Neural progenitor cell (in vitro differentiated cells): ENCODE data around the gene ITPR1. TPM values are rescaled to one million over a fixed set of nuclear protein-coding genes. Genes with fewer than 3 reads are reported as not detected.
A peak's percentile ranks its signal among the peaks of the same experiment; 100 is the strongest.

ENCODE experiments used
- DNase-seq: peaks from one replicate; pipeline ENCODE4 v3.0.0-alpha.2; 2016; ENCODE audit warnings: low spot score
- H2AFZ ChIP-seq: fragments of 200-600 bp; sonication (generic); replicated peaks from 2 replicates; pipeline ENCODE4 v1.6.1; 2016; ENCODE audit warnings: antibody characterized with exemption
- H3F3A ChIP-seq: fragments of 200-600 bp; sonication (generic); 2 replicates; pipeline ENCODE4 v1.6.1; 2016; ENCODE audit warnings: antibody characterized with exemption, low read depth
- H3K27ac ChIP-seq: fragments of 200-600 bp; sonication (generic); 2 replicates; pipeline ENCODE4 v1.5.1; 2016; ENCODE audit warnings: mild to moderate bottlenecking
- H3K27me3 ChIP-seq: fragments of 200-600 bp; sonication (generic); 2 replicates; pipeline ENCODE4 v1.6.1; 2016; ENCODE audit warnings: mild to moderate bottlenecking, moderate library complexity
- H3K36me3 ChIP-seq: fragments of 200-600 bp; sonication (generic); 2 replicates; pipeline ENCODE4 v1.5.1; 2016
- H3K4me1 ChIP-seq: fragments of 200-600 bp; sonication (generic); 2 replicates; pipeline ENCODE4 v1.6.1; 2016; ENCODE audit warnings: mixed run types
- H3K4me2 ChIP-seq: fragments of 200-600 bp; sonication (generic); 2 replicates; pipeline ENCODE4 v1.6.1; 2016
- H3K4me3 ChIP-seq: fragments of 200-600 bp; sonication (generic); 2 replicates; pipeline ENCODE4 v1.5.1; 2016
- H3K79me2 ChIP-seq: fragments of 200-600 bp; sonication (generic); 2 replicates; pipeline ENCODE4 v1.6.1; 2016; ENCODE audit warnings: low read depth
- H3K9ac ChIP-seq: fragments of 200-600 bp; sonication (generic); 2 replicates; pipeline ENCODE4 v1.6.1; 2016
- H3K9me3 ChIP-seq: fragments of 200-600 bp; sonication (generic); 2 replicates; pipeline ENCODE4 v1.5.1; 2016; ENCODE audit warnings: low read depth
- H4K20me1 ChIP-seq: fragments of 200-600 bp; sonication (generic); 2 replicates; pipeline ENCODE4 v1.6.1; 2016; ENCODE audit warnings: low read depth
- H3K27ac Mint-ChIP-seq: 3 replicates; pipeline ENCODE4 v1.8.0; 2021; ENCODE audit warnings: mixed read lengths
- H3K27me3 Mint-ChIP-seq: 2 replicates; pipeline ENCODE4 v1.8.0; 2022; ENCODE audit warnings: low read depth, mild to moderate bottlenecking, inconsistent platforms, moderate library complexity, mixed read lengths; ENCODE audit not compliant: insufficient read depth
- H3K36me3 Mint-ChIP-seq: 3 replicates; pipeline ENCODE4 v1.8.0; 2021; ENCODE audit warnings: mixed read lengths
- H3K4me1 Mint-ChIP-seq: 3 replicates; pipeline ENCODE4 v1.8.0; 2021; ENCODE audit warnings: mixed read lengths
- H3K4me3 Mint-ChIP-seq: 3 replicates; pipeline ENCODE4 v1.8.0; 2021; ENCODE audit warnings: mild to moderate bottlenecking, moderate library complexity, mixed read lengths
- H3K9me3 Mint-ChIP-seq: 3 replicates; pipeline ENCODE4 v1.8.0; 2020; ENCODE audit warnings: mixed read lengths
- CTCF ChIP-seq: fragments of 200-600 bp; sonication (generic); IDR thresholded peaks from 2 replicates; pipeline ENCODE4 v1.5.1; 2017; ENCODE audit warnings: antibody characterized with exemption, mild to moderate bottlenecking
- EZH2 ChIP-seq: fragments of 200-600 bp; sonication (generic); IDR thresholded peaks from 2 replicates; pipeline ENCODE4 v1.6.1; 2017; ENCODE audit warnings: antibody characterized with exemption, mild to moderate bottlenecking, moderate library complexity
- EZH2phosphoT487 ChIP-seq: fragments of 200-600 bp; sonication (generic); IDR thresholded peaks from 2 replicates; pipeline ENCODE4 v1.6.1; 2017; ENCODE audit warnings: antibody characterized with exemption
- total RNA-seq: library from RNA; depleted of rRNA; stranded (reverse); fragments of >200 nt; gene quantifications from 2 replicates; pipeline ENCODE4 v1.2.3, GENCODE V29; 2015; ENCODE audit warnings: low replicate concordance

ITPR1 gene
- total RNA-seq, 1 donor from 2014 or later: 5.0 TPM

- TF ChIP-seq CTCF (no peak), EZH2 (no peak), EZH2phosphoT487 (no peak)
- Mint-ChIP-seq H3K4me1 (peaks cover 14% of the 10 kb centered on the region), H3K36me3 (no peaks in the 10 kb centered on the region), H3K27me3 (no peaks in the 10 kb centered on the region), H3K9me3 (no peaks in the 10 kb centered on the region), H3K27ac (no peak overlapping the region), H3K4me3 (no peak overlapping the region)
- H3K36me3 ChIP-seq: no peaks in the 10 kb centered on the region
- no peak overlapping the region for H3K9ac ChIP-seq
- no peak overlapping the region for H3K27ac ChIP-seq
- H3K4me3 ChIP-seq: no peak overlapping the region
- H4K20me1 ChIP-seq: no peaks in the 10 kb centered on the region
- no peaks in the 10 kb centered on the region for H3F3A ChIP-seq
- no peak overlapping the region for H3K4me2 ChIP-seq
- no peak for DNase-seq
- H3K9me3 ChIP-seq: no peaks in the 10 kb centered on the region
- no peak overlapping the region for H2AFZ ChIP-seq
- H3K79me2 ChIP-seq: no peaks in the 10 kb centered on the region
- no peaks in the 10 kb centered on the region for H3K27me3 ChIP-seq
- H3K4me1 ChIP-seq: peaks cover 4% of the 10 kb centered on the region
These were observed 389.4 kb downstream of the ITPR1 start for GRCh38 chr3:4882548-4882947.

- Histone ChIP-seq H3K4me3 (no peak overlapping the region), H3K4me1 (peaks cover 4% of the 10 kb centered on the region), H4K20me1 (no peaks in the 10 kb centered on the region), H3K27ac (no peak overlapping the region), H3K27me3 (no peaks in the 10 kb centered on the region), H3K4me2 (no peak overlapping the region), H2AFZ (no peak overlapping the region), H3K79me2 (no peaks in the 10 kb centered on the region), H3F3A (no peaks in the 10 kb centered on the region), H3K36me3 (no peaks in the 10 kb centered on the region), H3K9me3 (no peaks in the 10 kb centered on the region), H3K9ac (no peak overlapping the region)
- no peak for TF ChIP-seq CTCF
- TF ChIP-seq EZH2phosphoT487: no peak
- TF ChIP-seq EZH2: no peak
- Mint-ChIP-seq H3K27ac (no peak overlapping the region), H3K27me3 (no peaks in the 10 kb centered on the region), H3K4me3 (no peak overlapping the region), H3K4me1 (peaks cover 14% of the 10 kb centered on the region), H3K36me3 (no peaks in the 10 kb centered on the region), H3K9me3 (no peaks in the 10 kb centered on the region)
- no peak for DNase-seq
These were observed 389.9 kb downstream of the ITPR1 start for GRCh38 chr3:4883011-4883410.

GRCh38 chr3:4884888-4885287, 391.7 kb downstream of the ITPR1 start:
- Histone ChIP-seq H3K36me3 (no peaks in the 10 kb centered on the region), H3K4me3 (no peak overlapping the region)
- H3K27me3 Mint-ChIP-seq: no peaks in the 10 kb centered on the region

More at GRCh38 chr3:4884888-4885287, 391.7 kb downstream of the ITPR1 start:
- Histone ChIP-seq H3K27ac (no peak overlapping the region), H3K9me3 (no peaks in the 10 kb centered on the region), H3K4me1 (peaks cover 4% of the 10 kb centered on the region), H2AFZ (peak overlapping the region; percentile 24), H4K20me1 (no peaks in the 10 kb centered on the region), H3K9ac (no peak overlapping the region), H3K79me2 (no peaks in the 10 kb centered on the region), H3F3A (no peaks in the 10 kb centered on the region), H3K4me2 (no peak overlapping the region), H3K27me3 (no peaks in the 10 kb centered on the region)
- H3K4me3 Mint-ChIP-seq: no peak overlapping the region
- no peak for DNase-seq
- H3K27ac Mint-ChIP-seq: no peak overlapping the region
- H3K4me1 Mint-ChIP-seq: peaks cover 22% of the 10 kb centered on the region
- no peaks in the 10 kb centered on the region for H3K9me3 Mint-ChIP-seq
- H3K36me3 Mint-ChIP-seq: no peaks in the 10 kb centered on the region
- TF ChIP-seq CTCF: no peak
- no peak for TF ChIP-seq EZH2
- TF ChIP-seq EZH2phosphoT487: no peak
